Activated T-helper 17 cell treated with anti-CD3 and anti-CD28 coated beads, Interleukin-2, amount 50 U/mL, for 72 hours (primary cell): Measurements from ENCODE around the gene KCNQ1. TPM values are rescaled to one million over a fixed set of nuclear protein-coding genes. Genes with fewer than 3 reads are reported as not detected.

Source experiments
- ATAC-seq: fragments of 150-1000 bp; cut with Tn5 transposase; replicated peaks from 2 replicates; pipeline ENCODE4 v1.10.0; 2021; ENCODE audit warnings: mild to moderate bottlenecking, moderate library complexity
- H3K27ac Mint-ChIP-seq: one replicate; pipeline ENCODE4 v1.8.0; 2022; ENCODE audit warnings: mixed read lengths
- H3K27me3 Mint-ChIP-seq: one replicate; pipeline ENCODE4 v1.8.0; 2022; ENCODE audit warnings: mixed read lengths
- H3K36me3 Mint-ChIP-seq: one replicate; pipeline ENCODE4 v1.8.0; 2022; ENCODE audit warnings: low read depth, mild to moderate bottlenecking, mixed read lengths
- H3K4me1 Mint-ChIP-seq: one replicate; pipeline ENCODE4 v1.8.0; 2022; ENCODE audit warnings: mixed read lengths
- H3K4me3 Mint-ChIP-seq: one replicate; pipeline ENCODE4 v1.8.0; 2022; ENCODE audit warnings: mild to moderate bottlenecking, mixed read lengths
- H3K9me3 Mint-ChIP-seq: one replicate; pipeline ENCODE4 v1.8.0; 2022; ENCODE audit warnings: mixed read lengths
- total RNA-seq, 2 donors: library from RNA; stranded (reverse); gene quantifications; one replicate each; pipeline ENCODE4 v1.2.3, GENCODE V29; 2022

Gene KCNQ1
- total RNA-seq, 2 donors from 2014 or later: 7.0 to 9.7 TPM

GRCh38 chr11:2694495-2694894 lies 249.7 kb downstream of the KCNQ1 start:
- Mint-ChIP-seq H3K4me1 (peaks cover 4% of the 10 kb centered on the region), H3K9me3 (no peaks in the 10 kb centered on the region), H3K27me3 (no peaks in the 10 kb centered on the region), H3K27ac (no peak overlapping the region), H3K36me3 (no peaks in the 10 kb centered on the region), H3K4me3 (no peak overlapping the region)
- no peak for ATAC-seq

- H3K27ac Mint-ChIP-seq: no peak overlapping the region
- H3K27me3 Mint-ChIP-seq: no peaks in the 10 kb centered on the region
- H3K4me3 Mint-ChIP-seq: no peak overlapping the region
- no peak for ATAC-seq
- H3K4me1 Mint-ChIP-seq: peaks cover 4% of the 10 kb centered on the region
- H3K36me3 Mint-ChIP-seq: no peaks in the 10 kb centered on the region
- no peaks in the 10 kb centered on the region for H3K9me3 Mint-ChIP-seq
Observed at GRCh38 chr11:2694995-2695939, 250.5 kb downstream of the KCNQ1 start.

GRCh38 chr11:2696455-2696854 lies 251.6 kb downstream of the KCNQ1 start:
- Mint-ChIP-seq H3K4me3 (no peak overlapping the region), H3K27me3 (no peaks in the 10 kb centered on the region), H3K36me3 (no peaks in the 10 kb centered on the region), H3K27ac (no peak overlapping the region), H3K4me1 (peaks cover 4% of the 10 kb centered on the region), H3K9me3 (no peaks in the 10 kb centered on the region)
- ATAC-seq: no peak

- no peak overlapping the region for H3K27ac Mint-ChIP-seq
- ATAC-seq: no peak
- no peaks in the 10 kb centered on the region for H3K9me3 Mint-ChIP-seq
- H3K4me1 Mint-ChIP-seq: peaks cover 4% of the 10 kb centered on the region
- no peaks in the 10 kb centered on the region for H3K36me3 Mint-ChIP-seq
- no peaks in the 10 kb centered on the region for H3K27me3 Mint-ChIP-seq
- H3K4me3 Mint-ChIP-seq: peak overlapping the region; percentile 80
Observed at GRCh38 chr11:2697866-2698265, 253.1 kb downstream of the KCNQ1 start.

- H3K9me3 Mint-ChIP-seq: no peaks in the 10 kb centered on the region
- no peaks in the 10 kb centered on the region for H3K36me3 Mint-ChIP-seq
- no peaks in the 10 kb centered on the region for H3K27me3 Mint-ChIP-seq
- H3K27ac Mint-ChIP-seq: peak overlapping the region; percentile 68
- no peak for ATAC-seq
- peak overlapping the region; percentile 80 for H3K4me3 Mint-ChIP-seq
- peaks cover 4% of the 10 kb centered on the region for H3K4me1 Mint-ChIP-seq
Observed at GRCh38 chr11:2698386-2699184, 253.8 kb downstream of the KCNQ1 start.

GRCh38 chr11:2699185-2699530 lies 254.3 kb downstream of the KCNQ1 start:
- Mint-ChIP-seq H3K9me3 (no peaks in the 10 kb centered on the region), H3K4me3 (peak overlapping the region; percentile 80), H3K27me3 (no peaks in the 10 kb centered on the region), H3K36me3 (no peaks in the 10 kb centered on the region), H3K4me1 (peaks cover 4% of the 10 kb centered on the region), H3K27ac (peak overlapping the region; percentile 68)
- ATAC-seq: peak; percentile 8

GRCh38 chr11:2699531-2700414 lies 255.0 kb downstream of the KCNQ1 start, which contains the start of gene KCNQ1OT1:
TSS of gene KCNQ1OT1 (minus strand) at chr11:2699994.
- H3K4me3 Mint-ChIP-seq: peak within 1 kb of the TSS; percentile 80
- peaks cover 4% of the 10 kb centered on the region for H3K4me1 Mint-ChIP-seq
- no peaks in the 10 kb centered on the region for H3K27me3 Mint-ChIP-seq
- ATAC-seq: peak; percentile 98
- no peaks in the 10 kb centered on the region for H3K36me3 Mint-ChIP-seq
- H3K9me3 Mint-ChIP-seq: no peaks in the 10 kb centered on the region
- H3K27ac Mint-ChIP-seq: peak within 1 kb of the TSS; percentile 68

- Mint-ChIP-seq H3K4me1 (peaks cover 4% of the 10 kb centered on the region), H3K36me3 (no peaks in the 10 kb centered on the region), H3K27me3 (no peaks in the 10 kb centered on the region), H3K9me3 (no peaks in the 10 kb centered on the region), H3K27ac (no peak overlapping the region), H3K4me3 (peak overlapping the region; percentile 80)
- ATAC-seq: peak; percentile 39
Observed at GRCh38 chr11:2700415-2701211, 255.8 kb downstream of the KCNQ1 start.

- peak overlapping the region; percentile 80 for H3K4me3 Mint-ChIP-seq
- H3K27me3 Mint-ChIP-seq: no peaks in the 10 kb centered on the region
- H3K4me1 Mint-ChIP-seq: peaks cover 4% of the 10 kb centered on the region
- H3K36me3 Mint-ChIP-seq: no peaks in the 10 kb centered on the region
- no peaks in the 10 kb centered on the region for H3K9me3 Mint-ChIP-seq
- no peak overlapping the region for H3K27ac Mint-ChIP-seq
- ATAC-seq: no peak
Observed at GRCh38 chr11:2701230-2701629, 256.4 kb downstream of the KCNQ1 start.

GRCh38 chr11:2701898-2702434 lies 257.2 kb downstream of the KCNQ1 start:
- Mint-ChIP-seq H3K4me3 (peak overlapping the region; percentile 80), H3K27me3 (no peaks in the 10 kb centered on the region), H3K9me3 (no peaks in the 10 kb centered on the region), H3K36me3 (no peaks in the 10 kb centered on the region), H3K4me1 (peaks cover 4% of the 10 kb centered on the region), H3K27ac (no peak overlapping the region)
- no peak for ATAC-seq

- no peak for ATAC-seq
- Mint-ChIP-seq H3K36me3 (no peaks in the 10 kb centered on the region), H3K27ac (no peak overlapping the region), H3K9me3 (no peaks in the 10 kb centered on the region), H3K4me1 (peaks cover 4% of the 10 kb centered on the region), H3K4me3 (no peak overlapping the region), H3K27me3 (no peaks in the 10 kb centered on the region)
Observed at GRCh38 chr11:2702771-2703362, 258.1 kb downstream of the KCNQ1 start.

- Mint-ChIP-seq H3K27me3 (no peaks in the 10 kb centered on the region), H3K27ac (no peak overlapping the region), H3K9me3 (no peaks in the 10 kb centered on the region), H3K4me1 (peaks cover 4% of the 10 kb centered on the region), H3K36me3 (no peaks in the 10 kb centered on the region), H3K4me3 (no peak overlapping the region)
- ATAC-seq: no peak
Observed at GRCh38 chr11:2703363-2704141, 258.7 kb downstream of the KCNQ1 start.
